HG02571 (cell line): ENCODE data around the gene PGP.
"Not testable (repeated sequence)": the region's sequence is repeated elsewhere in the genome, so short reads cannot be mapped to it uniquely, and the experiment has no call there.

ENCODE experiments used
- ATAC-seq: cut with Tn5 transposase; IDR thresholded peaks from one replicate; pipeline ENCODE4 v1.9.1; 2021; ENCODE audit warnings: mild to moderate bottlenecking, moderate library complexity; ENCODE audit not compliant: unreplicated experiment

Gene PGP, protein sequence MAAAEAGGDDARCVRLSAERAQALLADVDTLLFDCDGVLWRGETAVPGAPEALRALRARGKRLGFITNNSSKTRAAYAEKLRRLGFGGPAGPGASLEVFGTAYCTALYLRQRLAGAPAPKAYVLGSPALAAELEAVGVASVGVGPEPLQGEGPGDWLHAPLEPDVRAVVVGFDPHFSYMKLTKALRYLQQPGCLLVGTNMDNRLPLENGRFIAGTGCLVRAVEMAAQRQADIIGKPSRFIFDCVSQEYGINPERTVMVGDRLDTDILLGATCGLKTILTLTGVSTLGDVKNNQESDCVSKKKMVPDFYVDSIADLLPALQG

DNA sequence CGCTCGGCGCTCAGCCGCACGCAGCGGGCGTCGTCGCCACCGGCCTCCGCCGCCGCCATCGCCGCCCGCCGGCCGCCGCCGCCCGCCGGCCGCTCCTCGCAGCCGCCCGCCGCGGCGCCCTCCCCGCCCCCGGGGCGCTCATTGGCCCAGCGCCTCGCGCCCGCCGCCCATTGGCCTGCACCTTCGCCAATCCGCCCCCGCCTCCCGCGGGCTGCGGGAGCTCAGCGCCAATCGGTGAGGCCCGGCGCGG, at the start of gene PGP:
TSS of gene PGP (minus strand) at position 122 of the 250 bp plus-strand sequence. CDS start at position 59, 63 bp downstream.
- peak; percentile 82 for ATAC-seq

DNA sequence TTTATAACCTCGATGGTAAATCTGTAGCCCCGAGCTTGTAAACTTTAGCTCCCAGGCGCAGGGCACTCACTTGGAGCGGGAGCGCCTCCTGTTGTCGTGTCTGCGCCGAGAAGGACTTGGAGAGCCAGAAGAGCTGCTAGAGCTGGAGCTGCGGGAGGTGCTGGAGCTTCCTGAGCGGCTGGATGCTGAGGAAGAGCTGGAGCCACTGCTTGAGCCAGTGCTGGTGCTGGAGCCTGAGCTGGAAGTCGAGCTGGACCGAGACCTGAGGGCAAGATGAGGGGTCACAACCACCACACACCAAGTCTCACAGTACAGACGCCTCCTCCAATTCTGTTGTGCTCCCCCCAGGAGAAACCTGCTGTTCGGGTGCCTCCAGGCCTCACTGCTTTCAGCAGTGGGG, 48.4 kb upstream of the PGP start:
- not testable (repeated sequence) for ATAC-seq

DNA sequence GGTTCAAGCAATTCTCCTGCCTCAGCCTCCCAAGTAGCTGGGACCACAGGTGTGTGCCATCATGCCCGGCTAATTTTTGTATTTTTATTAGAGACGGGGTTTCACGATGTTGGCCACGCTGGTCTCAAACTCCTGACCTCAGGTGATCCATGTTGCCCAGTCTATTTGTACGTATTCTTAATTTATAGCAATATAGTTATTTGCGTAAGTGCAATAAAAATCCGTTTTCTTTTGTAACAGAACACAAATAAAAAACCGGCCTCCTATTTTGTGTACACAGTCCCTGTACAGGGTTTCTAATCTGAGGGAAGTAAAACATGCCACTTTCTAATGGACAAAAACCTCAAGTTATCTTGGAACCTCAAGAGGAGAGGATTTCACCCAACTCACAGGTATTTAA, 45.6 kb upstream of the PGP start:
- ATAC-seq, result no peak

DNA sequence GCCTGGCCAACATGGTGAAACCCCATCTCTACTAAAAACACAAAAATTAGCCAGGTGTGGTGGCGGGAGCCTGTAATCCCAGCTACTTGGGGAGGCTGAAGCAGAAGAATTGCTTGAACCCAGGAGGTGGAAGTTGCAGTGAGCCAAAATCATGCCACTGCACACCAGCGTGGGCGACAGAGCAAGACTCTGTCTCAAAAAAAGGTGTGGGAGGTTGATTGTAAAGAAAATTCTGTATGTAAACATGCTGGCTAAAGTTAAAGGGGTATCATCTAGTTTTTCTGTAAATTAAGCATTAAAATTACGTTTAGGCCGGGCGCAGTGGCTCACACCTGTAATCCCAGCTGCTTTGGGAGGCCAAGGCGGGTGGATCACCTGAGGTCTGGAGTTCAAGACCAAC, 43.9 kb upstream of the PGP start:
- ATAC-seq, result not testable (repeated sequence)

DNA sequence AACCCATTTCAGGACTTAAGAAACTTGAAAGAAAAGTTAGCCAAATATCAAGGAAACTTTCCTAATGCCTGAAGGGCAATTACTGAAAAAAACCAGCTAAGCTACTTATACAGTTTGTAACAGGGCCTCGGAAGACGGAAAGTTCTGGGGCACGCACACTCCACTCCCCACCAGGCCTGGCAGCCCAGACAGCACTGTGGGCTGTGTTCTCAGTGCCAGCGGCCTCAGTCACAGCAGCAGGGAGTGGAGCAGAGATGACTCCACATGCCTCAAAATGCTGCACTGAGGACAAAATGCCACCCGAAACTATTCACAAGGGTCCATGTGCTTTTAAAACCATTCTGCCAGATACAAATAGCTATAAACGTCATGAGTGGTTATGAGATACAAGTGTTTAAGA, 43.1 kb upstream of the PGP start:
- ATAC-seq, result no peak

DNA sequence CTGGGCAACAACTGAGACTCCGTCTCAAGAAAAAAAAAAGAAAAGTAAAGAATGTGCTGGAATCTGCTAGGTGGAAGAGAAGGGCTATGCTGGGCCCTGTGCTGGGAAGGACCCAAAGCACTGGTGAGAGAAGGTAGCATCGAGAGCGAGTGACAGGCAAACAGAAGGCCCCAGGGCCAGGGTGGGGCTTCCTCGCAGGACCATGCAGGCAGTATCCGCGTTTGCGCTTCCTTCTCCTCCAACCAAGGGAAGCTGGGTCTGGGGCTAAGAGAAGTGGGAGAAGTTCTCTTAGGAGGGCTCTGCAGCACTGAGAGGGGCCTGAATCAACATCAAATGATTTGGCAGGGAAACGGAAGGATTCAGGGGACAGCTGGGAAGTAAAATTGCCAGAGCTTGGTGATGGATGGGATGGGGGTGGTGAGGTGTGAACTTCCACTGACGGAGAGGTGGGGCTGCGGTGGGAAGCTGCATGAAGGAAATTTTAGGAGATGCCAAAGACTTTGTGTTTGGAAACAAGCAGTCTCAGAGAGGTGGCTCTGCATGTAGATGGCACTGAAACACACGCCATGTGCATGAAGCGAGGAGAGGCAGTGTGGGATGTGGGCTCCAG, 42.0 kb upstream of the PGP start:
- ATAC-seq, result no peak

DNA sequence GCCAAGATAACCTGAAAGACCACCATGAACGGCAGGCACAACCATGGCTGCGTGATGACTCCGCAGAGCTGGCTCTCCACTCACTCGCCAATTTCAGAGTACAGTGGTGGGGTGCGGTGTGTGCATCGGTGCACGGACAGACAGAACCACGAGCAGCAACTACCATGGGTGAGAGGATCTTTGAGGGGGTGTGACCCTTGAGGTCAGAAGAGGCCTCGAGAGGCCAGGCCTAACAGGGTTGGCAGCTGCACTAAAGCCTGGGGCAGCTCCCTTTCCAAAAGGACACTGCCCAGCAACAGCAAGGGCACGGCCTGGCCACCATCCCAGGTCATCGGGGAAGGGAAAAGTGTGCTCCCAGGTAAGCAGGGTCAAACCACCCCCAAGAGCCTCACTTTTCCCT, 38.7 kb upstream of the PGP start:
- no peak for ATAC-seq

DNA sequence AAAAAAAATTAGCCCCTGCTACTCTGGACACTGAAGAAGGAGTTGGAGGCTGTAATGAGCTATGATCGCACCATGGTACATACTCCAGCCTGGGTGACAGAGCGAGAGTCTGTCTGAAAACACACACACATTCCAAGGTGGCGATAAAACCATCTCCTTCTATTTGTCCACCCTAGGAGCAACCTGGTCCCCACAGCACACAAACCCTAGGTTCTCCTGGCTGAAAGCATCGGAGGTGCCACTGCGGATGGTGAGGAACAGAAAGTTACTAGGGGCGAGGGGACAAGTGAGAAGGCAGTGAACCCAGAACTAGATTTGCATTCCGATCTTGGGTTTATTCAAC, 38.1 kb upstream of the PGP start:
- ATAC-seq, result no peak

DNA sequence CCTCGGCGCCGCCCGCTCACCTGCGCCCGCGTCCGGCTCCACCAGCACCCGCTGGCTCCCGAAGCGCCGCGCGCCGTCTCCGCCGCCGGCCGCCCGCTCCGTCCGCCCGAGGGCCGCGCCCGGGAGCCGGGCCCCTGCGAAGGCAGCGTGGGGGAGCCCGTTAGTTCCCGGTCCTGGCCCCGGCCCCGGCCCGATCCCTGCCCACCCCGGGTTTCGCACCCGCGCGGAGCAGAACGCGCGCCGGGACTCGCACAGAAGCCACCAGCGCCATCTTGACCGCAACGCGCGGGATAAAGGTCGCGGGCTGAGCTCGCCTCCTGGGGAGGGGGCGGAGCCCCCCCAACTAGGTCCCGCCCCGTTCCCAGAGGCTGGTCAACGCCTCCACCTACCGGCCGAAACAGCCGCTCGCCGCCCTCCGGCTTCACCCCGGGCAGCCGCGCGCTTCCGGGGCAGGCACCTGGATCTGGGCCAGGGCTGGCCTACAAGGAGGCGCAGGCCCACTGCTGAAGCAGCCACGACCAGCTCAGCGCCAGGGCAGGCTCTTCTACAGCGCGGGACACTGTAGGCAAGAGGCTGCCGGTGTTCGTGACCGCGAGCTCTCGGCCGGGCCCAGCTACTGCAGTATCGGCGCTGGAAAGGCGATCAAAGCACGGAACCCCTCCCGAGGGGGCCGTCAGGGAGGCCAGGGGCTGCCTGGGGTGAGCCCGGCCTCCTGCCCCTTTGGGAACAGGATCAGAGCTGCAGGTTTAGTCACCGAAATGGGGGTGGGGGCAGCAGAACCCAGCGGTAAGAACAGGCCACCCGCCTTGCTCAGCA, 36.9 kb upstream of the PGP start, which contains the start of gene ECI1:
TSS of gene ECI1 (minus strand) at position 292 of the 816 bp plus-strand sequence. CDS start at position 271, 21 bp downstream.
- ATAC-seq, result peak; percentile 83

DNA sequence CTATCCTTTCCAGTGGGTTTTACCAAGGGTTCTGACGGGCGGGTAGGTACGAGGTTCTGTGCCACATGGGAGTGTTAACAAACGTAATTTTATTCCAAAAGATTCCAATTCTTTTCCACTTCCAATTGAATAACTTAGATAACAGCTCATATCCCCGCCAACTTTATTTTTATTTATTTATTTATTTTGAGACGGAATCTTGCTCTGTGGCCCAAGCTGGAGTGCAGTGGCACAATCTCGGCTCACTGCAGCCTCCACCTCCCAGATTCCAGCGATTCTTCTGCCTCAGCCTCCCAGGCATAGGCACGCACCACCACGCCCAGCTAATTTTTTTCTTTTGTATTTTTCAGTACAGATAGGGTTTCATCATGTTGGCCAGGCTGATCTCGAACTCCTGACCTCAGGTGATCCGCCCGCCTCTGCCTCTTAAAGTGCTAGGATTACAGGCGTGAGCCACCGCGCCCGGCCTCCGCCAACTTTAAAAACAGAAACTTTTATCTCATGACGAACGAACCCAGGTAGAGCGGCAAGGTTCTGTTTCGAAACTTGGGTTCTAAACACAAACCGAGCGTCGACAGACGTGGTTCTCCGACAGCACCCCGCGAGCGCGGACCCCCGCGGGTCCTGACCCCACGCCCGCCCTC, 36.1 kb upstream of the PGP start:
- no peak for ATAC-seq

DNA sequence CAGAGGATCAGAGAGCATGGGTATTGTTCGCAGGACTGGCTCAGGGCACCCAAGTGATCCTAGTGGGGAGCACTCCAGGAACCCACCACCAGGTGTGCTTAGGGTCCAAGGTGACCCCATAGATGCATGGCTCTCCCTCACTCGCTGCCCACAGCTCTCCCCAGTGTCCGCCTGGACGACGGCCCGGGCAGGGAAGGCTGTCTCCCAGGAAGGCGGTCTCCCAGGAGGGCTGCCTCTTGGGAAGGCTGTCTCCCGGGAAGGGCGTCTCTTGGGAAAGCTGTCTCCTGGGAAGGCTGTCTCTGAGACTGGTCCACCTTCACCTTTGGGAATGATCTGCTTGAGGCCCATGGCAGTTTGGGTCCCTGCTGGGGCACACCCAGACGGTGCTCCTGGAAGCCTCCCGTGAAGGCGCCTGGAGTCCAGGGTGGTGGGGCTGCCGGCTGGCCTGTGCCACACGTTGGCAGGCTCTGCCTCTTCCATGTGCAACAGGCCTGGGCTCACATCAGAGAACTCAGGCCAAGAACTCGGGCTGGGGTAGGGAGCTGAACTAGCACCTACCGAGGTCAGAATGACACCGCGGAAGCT, 31.8 kb upstream of the PGP start:
- ATAC-seq, result no peak

DNA sequence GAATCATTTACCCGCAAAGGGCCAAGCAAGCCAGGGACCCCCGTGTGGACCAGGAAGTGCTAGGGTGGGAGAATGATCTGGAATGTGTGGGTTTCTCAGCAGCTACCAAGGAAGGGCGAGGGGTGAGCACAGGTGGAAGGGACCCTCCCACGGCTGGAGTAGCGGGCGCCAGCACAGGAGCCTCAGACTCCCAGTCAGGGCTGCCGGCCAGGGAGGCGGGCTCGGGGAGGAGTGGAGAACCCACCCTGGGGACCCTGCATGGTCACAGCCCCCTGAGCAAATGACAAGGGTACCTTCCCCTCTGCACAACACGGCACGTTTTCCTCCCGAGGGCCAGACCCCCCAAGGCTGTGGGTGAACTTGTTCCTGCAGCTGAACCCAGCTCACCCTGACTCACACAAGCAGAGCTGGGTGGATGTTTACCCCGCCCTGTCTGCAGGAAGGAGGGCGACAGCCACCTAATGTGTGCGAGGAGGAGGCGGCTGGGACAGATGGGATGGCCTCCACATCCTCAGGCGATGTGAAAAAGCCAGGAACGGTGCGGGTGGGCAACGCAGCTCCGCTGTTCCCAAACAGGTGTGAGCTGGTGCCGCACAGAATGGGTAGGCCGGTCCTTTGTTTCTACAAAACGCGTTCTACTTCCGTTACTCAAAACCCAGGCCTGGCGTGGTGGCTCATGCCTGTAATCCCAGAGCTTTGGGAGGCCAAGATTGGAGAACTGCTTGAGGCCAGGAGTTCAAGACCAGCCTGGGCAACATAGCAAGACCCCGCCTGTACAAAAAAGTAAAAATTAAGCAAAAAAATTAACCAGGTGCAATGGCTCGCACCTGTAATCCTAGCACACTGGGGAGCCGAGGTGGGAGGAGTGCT, 30.5 kb upstream of the PGP start:
- ATAC-seq, result no peak

DNA sequence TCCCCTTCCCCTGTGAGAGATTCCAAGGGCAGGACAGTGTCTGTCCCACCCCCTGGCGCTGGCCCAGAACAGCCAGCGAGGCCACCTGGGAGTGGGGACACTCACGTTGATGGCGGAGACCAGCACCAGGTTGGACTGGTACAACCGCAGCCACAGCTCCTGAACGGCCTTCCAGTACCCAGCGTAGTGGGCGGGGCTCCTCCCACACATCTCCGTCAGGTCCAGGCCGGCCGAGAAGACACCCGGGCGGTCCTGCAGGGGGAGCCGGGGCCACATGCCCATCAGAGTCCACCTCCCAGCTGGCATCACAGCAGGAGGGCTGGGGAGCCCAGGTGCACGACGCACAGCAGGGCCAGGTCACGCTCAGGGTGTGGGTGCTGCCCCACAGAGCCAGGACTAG, 29.7 kb upstream of the PGP start:
- ATAC-seq, result no peak

DNA sequence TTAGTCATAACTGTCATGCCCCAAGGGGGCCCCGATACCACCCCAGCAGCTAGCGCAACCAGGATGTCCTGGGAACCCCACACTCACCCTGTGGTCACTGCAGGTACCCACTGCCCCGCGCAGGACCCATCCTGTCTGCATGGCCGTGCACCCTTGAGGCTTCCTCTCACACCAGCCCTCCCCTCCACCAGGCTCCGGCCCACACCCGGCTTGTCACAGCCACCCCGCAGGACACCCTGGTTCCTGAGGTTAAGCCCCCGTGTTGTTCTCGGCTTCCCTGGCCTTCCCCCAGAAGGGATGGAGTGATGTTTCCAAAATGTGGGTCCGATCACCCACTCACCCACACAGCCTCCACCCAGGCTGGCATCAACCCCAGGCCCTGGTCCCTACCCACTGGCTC, 29.1 kb upstream of the PGP start:
- no peak for ATAC-seq

DNA sequence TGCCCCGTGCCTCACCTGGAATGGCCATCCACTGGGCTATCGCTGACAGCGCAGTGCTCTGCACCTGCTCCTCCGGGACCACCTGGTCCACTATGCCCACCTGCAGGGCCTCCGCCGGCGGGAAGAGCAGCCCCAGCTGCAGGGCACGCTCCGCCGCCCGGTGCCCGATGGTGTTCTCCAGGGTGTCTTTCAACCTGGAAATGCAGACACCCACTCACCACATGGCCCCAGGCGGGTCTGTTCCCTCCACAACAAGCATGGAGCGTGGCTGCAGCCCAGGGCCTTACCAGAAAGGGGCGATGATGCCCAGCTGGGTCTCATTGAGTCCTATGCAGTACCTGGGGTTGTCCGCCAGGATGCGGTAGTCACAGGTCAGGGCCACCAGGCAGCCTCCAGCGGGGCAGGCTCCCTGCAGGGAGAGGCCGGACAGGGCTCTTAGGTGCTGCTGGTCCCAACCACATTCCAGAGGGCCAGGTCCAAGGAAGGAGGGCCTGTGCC, 28.4 kb upstream of the PGP start:
- ATAC-seq, result no peak

DNA sequence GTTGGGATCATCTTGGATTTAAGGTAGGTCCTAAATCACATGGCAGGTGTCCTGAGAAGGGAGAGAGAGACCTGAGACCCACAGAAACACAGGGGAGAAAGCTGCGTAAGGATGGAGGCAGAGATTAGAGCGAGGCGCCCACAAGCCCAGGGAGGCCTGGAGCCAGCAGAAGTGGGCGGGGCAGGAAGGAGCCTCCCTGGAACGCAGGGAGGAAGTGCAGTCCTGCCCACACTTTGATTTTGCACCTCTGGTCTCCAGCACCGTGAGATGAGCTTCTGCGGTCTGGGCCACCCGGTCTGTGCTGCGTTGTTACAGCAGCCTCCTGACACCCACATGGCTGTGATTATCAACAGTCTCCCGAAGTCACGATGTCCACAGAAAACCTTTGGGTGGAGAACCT, 28.0 kb upstream of the PGP start:
- ATAC-seq, result no peak

DNA sequence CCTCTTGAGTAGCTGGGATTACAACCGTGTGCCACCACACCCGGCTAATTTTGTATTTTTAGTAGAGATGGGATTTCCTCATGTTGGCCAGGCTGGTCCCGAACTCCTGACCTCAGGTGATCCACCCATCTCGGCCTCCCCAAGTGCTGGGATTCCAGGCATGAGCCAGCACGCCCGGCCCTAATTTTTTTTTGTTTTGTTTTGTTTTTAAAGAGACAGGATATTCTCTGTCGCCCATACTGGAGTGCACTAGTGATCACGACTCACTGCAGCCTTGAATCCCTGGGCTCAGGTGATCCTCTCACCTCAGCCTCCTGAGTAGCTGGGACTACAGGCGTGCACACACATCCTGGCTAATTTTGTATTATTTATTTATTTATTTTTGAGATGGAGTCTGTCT, 25.7 kb upstream of the PGP start:
- not testable (repeated sequence) for ATAC-seq

DNA sequence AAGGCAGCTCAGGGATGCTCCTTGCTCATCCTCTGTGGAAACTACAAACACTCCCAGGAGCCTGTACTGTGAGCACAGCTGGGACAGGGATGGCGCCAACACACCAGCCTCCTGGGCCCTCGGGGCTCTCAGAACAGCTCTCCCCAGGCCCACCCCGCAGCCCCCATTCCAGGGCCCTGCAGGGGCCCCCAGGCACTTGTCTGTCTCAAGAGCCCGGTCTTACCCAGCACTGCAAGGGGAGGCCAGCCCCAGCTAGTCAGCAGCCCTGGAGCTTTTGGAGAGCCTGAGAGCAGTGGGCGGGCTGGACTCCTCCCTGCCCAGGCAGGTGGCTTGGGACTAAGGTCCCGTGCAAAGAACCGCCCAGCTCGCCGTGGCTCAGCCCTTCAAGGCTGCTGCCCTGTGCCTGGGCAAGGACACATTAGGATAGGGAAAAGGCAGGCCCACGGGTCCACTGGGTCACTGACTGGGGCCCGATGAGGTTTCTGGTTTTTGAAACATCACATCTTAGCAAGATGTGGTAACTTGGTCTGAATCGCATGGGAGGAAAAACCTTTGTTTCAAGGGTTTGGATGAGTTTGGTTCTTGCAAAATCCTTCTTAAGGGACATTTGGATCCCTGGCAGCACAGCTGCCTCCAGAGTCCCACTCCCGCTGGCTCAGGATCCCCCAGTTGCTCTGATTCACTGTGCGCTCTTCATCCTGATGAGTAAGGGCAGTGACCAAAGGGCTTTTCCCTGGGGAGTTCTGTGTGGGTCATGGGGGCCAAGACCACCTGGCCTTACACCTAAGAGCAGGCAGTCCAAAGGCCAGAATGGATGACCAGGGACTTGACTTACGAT, 24.4 kb upstream of the PGP start:
- ATAC-seq, result no peak

DNA sequence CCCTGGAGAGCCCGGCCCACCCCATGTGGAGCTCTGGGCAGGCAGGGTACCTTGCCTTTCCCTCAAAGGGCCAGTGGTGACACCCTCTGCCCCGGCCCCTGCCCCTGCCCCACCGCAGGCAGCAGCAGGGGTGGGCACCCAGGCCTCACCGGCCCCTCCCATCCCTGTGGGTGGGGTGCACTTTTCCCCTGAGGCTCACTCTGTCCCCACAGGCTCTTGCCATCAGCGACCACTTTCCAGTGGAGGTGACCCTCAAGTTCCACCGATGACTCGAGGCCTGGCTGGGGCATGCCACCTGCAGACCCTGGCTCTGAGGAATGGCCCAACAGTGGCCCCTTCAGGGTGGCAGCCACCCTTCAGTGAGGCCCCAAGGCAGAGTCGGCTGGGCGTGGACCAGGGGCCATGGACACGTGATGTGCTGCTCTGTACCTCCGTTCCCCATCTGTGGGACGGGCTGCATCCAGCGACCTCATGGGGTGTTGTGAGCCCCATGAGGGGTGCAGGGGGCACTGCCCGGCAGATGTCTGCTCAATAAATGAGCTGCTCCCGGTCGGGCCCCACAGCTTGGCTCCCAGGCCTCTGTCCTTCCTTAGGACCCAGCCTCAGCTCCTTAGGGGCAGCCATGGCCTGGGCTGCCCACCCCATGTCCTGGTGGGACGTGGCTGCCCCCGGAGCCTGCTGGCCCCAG, 23.7 kb upstream of the PGP start:
- ATAC-seq, result no peak
